ENCODE data around the gene CDC16.
"Not testable (repeated sequence)": the region's sequence is repeated elsewhere in the genome, so short reads cannot be mapped to it uniquely, and the experiment has no call there.

The CDC16 gene

DNA sequence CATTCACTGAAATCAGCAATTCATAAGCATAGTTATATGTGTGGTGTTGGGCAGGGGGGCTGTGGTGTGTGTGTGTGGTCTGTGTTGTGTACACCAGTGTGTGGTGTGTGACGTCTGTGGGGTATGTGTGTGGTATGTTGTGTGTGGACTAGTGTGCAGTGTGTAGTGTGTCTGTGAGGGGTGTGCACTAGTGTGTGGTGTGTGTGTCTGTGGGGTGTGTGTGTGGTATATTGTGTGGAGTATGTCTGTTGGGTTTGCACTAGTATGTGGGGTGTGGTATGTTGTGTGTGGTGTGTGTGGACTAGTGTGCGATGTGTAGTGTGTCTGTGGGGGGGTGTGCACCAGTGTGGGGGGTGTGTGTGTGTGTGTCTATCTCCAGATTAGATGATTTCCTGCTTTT, 7.2 kb upstream of the CDC16 start:
- H3K4me3 ChIP-seq (ENCODE audit: low read depth, low read length) = no peak overlapping the region

DNA sequence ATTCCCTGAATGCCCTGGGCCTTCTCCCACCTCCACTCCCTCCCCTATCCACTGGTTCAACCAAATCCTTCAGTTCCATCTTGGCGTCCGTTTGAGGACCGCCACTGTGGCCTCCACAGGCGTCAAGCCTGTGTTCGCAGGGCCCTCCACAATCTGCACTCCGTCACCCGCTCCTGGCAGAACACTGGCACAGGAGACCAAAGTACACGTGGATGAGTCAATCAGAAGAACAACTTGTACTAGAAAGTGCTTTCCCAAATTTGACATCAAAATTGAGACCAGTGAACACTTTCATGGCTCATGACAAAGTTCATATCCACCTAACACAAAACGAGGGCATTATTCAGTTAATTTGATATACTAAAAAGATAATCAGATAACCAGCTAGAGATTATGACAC, 6.5 kb upstream of the CDC16 start:
- no peak overlapping the region for H3K4me3 ChIP-seq (ENCODE audit: low read depth, low read length)

DNA sequence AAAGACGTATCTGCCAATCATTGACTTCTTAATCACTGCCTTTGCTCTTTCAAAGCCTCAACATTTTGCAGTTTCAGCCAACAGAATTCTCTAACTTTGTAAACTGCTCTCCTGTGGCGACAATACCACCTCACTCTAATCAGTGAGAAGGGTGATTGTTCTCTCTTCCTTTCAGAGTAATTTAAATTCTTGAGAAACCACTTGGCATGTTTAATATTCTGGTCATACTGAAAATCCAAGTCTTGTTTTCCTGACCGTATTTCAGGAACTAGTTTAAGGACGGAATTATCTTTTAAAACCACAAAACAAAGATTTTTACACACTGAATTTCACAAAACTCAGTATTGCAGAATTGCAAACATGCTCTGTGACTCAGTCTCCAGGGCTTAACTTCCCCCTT, 5.2 kb upstream of the CDC16 start:
- no peak overlapping the region for H3K4me3 ChIP-seq (ENCODE audit: low read depth, low read length)

DNA sequence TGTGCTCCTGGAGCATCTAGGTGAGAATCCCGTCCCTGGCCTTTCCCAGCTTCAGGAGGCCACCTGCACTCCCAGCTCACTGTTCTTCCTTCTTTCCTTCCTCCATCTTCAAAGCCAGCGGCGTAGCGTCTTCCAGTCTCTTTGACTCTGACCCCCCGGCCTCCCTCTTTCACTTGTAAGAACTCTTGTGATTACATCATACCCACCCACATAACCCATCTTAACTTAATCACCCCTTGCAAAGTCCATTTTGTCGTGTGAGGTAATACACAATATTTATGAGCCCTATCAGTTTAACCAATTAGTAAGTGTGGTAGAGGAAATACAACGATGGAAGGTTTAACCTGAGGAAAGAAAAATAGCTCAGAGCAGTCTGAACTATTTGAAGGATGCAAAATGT, 4.6 kb upstream of the CDC16 start:
- H3K4me3 ChIP-seq (ENCODE audit: low read depth, low read length) = no peak overlapping the region

DNA sequence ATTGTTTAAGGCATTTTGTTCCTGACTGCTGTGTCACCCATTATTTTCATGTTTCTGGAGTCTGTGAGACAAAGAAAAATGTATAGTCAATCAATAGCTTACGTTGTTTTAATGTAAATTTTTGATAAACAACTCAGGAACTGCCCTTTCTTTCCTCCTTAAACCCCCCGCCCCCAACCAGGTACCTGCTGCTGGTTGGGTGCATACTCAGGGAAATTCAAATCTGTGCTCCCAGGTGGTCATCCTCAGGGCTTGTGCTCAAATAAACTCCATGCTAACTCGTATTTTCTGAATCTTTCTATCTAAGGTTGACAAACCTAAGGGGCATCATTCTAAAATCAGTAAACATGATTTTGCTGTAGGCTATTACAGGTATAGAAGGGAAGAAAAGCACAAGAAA, 4.1 kb upstream of the CDC16 start:
- H3K4me3 ChIP-seq (ENCODE audit: low read depth, low read length) = no peak overlapping the region

DNA sequence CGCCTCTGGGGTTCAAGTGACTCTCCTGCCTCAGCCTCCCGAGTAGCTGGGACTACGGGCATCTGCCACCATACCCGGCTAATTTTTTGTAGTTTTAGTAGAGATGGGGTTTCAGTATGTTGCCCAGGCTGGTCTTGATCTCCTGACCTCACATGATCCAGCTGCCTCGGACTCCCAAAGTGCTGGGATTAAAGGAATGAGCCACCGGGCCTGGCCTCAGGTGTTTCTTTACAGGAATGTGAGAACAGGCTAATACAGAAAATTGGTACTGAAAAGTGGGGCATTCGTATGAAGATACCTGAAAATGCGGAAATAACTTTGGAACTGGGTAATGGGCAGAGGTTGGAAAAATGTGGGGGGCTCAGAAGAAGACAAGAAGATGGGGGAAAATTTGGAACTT, 2.8 kb upstream of the CDC16 start:
- no peak overlapping the region for H3K4me3 ChIP-seq (ENCODE audit: low read depth, low read length)

DNA sequence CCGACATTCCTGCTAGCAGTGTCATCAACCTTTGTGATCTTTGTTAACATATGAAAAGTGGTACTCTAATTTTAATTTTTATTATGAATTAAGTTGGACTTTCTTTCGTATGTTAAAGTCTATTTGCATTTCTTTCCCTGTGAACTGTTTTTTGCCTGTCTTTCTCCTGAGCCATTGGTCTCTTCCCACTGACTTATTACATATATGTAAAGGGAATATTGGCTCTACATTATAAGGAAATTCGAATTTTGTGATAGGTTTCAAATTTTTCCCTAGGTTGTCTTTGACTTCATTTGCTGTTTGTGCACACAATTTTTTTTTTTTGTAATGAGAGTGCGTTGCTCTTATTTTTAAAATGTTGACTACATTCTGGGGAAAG, 442 bp upstream of the CDC16 start:
- H3K4me3 ChIP-seq (ENCODE audit: low read depth, low read length) = no peak overlapping the region

DNA sequence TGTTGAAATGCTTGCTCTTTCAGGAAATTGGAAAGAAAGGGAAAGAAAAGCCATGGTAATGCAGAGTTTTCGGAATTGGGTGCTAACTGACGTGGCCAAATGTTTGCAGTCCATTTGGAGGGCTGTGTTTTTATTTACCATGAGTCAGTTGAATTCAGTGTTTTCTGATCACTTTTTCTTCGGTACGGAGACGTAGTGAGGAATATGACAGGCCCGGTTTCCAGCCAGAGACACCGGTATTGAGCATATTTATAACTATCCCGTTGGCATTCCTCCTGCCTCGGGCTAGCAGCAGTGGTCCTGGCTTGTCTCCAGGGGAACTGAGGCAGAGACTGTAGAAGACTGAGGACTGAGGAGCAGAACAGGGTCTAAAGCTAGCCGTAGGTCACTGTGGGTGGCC, 1.0 kb downstream of the CDC16 start:
- peak overlapping the region; percentile 79 for H3K4me3 ChIP-seq (ENCODE audit: low read depth, low read length)

DNA sequence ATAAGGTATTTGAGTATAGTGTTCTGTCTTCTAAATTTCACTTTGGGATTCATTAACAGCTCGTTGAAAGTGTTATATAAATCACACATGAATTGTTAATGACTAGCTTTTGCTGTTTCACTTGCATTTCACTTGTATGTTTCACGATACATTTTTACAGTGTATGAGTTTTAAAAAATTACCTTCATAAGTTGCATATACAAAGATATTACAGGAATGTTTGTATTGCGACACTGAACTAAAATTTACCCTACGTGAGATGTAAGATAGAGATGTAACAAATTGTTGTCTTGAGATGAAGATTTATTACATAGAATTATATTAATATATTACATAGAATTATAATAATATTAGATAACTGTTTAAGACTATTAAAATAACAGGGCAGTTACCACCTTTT, 1.5 kb downstream of the CDC16 start:
- H3K4me3 ChIP-seq (ENCODE audit: low read depth, low read length) = peak overlapping the region; percentile 79

DNA sequence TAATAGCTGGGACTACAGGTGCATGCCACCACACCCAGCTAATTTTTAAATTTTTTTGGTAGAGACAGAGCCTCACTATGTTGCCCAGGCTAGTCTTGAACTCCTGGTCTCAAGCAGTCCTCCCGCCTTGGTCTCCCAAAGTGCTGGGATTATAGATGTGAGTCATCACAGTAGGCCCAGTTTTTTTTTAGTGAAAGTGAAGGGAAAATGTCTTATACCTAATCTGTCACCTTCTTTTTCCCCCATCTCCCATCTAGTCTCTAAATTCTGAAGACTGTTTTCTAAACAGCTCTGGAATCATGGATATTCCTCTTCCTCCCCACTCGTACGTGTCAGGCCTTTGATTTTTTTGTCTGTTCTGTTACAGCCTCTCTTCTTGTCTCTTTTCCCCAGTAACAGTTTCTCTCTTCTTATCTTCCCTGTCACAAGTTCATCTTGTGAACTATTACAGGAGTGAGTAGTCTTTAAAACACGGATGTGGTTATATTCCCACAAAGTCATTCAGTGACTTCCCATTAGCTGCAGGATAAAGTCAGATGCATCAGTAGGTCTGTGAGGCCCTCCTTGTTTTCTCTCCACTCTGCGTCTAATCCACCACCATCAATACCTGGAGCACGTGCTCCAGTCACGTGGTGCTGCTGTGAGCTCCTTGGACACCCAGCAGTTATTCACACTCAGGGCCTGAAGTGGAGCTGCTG, 2.9 kb downstream of the CDC16 start:
- H3K4me3 ChIP-seq (ENCODE audit: low read depth, low read length) = no peak overlapping the region

DNA sequence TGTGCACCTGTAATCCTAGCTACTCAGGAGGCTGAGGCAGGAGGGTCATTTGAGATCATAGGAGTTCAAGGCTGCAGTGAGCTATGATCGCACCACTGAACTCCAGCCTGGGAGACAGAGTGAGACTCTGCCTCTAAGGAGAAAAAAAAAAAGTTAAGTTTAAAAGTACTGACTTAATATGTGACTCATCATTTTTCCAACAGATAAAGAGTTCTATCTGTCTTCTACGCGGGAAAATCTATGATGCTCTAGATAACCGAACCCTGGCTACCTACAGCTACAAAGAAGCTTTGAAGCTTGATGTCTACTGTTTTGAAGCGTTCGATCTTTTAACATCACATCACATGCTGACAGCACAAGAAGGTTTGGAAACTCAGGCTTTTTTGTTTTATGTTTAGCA, 7.2 kb downstream of the CDC16 start:
- no peak overlapping the region for H3K4me3 ChIP-seq (ENCODE audit: low read depth, low read length)

DNA sequence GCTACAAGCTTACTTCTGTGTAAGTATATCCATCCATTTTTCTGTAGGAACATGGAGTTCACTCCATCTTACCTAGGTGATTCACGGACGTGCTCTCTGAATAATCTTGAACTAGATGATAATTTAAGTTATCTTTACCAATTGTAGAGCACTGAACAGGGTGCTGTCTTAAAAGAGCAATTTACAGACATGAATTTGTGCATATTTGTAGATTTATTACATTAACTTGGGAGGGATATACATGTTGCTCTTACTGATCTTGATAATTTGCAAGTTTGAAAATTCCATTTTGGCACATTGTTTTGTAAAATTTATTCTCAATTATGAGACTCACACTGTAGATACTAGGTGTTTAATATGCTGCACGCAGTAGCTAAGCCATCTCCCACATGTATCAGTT, 9.3 kb downstream of the CDC16 start:
- H3K4me3 ChIP-seq (ENCODE audit: low read depth, low read length) = no peak overlapping the region

DNA sequence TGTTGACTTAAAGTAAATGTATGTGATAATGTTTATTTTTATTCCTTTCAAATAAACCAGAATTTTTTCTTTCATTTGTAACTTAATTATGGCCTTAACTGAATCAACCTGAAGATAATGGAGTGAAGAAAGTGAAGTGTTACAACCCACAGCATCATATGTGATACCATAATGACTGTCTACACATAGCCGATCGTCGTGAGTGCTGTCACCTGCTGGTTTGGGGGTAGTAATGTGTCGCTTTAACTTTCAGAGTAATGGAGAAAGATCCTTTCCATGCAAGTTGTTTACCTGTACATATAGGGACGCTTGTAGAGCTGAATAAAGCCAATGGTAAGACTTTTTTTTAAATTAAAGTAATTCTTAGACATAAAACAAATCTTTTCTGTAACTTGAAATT, 9.9 kb downstream of the CDC16 start:
- H3K4me3 ChIP-seq (ENCODE audit: low read depth, low read length) = no peak overlapping the region

DNA sequence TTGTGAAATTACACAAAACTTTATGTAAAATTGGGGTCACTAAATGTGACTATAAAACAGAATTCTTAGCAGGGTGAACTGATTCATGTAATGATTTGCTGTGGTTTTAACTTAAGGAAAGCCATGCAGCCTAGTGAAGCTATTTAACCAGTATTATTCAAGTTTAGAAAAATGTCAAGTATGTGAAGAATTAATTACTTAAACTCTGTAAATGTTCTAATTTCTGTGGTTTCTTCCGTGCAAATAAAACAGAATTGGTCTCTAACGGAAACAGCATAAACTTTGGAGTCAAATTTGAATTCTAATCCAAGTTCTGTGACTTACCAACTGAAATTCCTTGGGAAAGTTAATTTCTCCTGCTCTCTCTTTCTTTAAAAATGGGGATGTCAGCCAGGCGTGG, 13.3 kb downstream of the CDC16 start:
- H3K4me3 ChIP-seq (ENCODE audit: low read depth, low read length) = no peak overlapping the region

DNA sequence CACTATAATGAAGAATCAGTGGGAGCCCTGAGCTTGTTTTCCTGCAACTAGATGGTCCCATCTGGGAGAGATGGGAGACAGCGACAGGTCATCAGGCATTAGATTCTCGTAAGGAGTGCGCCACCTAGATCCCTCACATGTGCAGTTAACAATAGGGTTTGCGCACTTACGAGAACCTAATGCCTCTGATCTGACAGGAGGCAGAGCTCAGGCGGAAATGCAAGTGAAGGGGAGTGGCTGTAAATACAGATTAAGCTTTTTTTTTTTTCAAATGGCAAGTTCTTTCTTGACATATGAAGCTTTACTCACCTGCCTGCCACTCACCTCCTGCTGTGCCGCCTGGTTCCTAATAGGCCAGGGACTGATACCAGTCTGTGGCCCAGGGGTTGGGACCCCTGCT, 14.4 kb downstream of the CDC16 start:
- H3K4me3 ChIP-seq (ENCODE audit: low read depth, low read length) = no peak overlapping the region

DNA sequence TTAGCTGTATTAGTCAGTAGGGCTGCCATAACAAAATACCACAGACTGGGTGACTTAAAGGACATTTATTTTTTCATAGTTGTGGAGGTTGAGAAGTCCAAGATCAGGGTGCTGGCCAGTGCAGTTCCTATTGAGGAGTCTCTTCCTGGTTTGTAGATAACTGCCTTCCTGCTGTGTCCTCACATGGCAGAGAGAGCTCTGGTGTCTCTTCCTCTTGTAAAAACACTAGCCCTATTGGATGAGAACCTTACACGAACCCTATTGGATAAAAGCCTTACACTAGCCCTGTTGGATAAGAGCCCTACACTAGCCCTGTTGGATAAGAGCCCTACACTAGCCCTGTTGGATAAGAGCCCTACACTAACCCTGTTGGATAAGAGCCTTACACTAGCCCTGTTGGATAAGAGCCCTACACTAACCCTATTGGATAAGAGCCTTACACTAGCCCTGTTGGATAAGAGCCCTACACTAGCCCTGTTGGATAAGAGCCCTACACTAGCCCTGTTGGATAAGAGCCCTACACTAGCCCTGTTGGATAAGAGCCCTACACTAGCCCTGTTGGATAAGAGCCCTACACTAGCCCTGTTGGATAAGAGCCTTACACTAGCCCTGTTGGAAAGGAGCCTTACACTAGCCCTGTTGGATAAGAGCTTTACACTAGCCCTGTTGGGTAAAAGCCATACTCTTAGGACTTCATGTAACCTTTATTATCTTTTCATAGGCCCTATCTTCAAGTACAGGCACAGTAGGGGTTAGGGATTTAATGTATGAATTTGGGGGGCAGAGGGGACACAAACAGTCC, 17.1 kb downstream of the CDC16 start:
- not testable (repeated sequence) for H3K4me3 ChIP-seq (ENCODE audit: low read depth, low read length)

DNA sequence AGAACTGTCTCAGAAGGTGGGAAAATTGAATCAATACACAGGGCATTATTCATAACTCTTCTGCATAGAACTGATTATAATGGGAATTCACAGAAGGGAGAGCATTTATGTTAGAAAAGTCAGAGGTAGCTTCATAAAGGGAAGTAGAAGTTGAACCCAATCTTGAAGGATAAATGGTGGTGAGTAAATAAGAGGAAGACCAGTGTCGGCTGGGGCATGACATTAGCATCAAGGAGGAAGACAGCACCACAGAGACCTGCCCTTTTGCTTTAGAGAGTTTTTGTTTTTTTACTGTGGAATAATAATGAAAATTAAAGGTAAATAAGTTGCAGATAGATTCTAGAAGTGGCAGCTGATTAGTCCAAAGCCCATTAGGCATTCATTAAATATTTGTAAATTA, 21.9 kb downstream of the CDC16 start:
- no peak overlapping the region for H3K4me3 ChIP-seq (ENCODE audit: low read depth, low read length)

DNA sequence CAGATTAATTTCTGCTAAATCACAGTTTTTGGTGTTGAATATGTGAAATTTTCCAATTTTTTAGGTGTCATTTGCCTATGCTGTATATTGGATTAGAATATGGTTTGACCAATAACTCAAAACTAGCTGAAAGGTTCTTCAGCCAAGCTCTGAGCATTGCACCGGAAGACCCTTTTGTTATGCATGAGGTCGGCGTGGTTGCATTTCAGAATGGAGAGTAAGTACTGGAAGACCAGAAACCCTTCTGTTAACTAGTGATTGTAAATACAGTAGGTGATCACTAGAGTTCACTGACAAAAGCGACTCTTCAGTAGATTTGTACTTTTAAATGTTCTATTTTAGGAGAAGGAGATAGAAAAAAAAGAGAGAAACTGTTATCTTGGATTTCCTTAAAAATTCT, 22.3 kb downstream of the CDC16 start:
- H3K4me3 ChIP-seq (ENCODE audit: low read depth, low read length) = no peak overlapping the region

DNA sequence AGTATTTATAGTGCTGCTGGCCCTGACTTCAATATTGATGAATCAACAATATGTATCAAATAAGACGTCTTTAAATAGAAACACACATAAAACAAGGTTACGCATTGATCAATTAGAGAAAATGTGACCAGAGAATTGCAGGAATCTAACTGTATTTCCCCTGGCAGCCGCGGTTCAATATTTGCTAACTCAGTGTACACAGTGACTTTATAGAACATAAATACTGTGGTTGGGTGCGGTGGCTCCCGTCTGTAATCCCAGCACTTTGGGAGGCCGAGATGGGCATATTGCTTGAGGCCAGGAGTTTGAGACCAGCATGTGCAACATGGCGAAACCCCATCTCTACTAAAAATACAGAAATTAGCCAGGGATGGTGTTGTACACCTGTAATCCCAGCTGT, 23.9 kb downstream of the CDC16 start:
- no peak overlapping the region for H3K4me3 ChIP-seq (ENCODE audit: low read depth, low read length)

DNA sequence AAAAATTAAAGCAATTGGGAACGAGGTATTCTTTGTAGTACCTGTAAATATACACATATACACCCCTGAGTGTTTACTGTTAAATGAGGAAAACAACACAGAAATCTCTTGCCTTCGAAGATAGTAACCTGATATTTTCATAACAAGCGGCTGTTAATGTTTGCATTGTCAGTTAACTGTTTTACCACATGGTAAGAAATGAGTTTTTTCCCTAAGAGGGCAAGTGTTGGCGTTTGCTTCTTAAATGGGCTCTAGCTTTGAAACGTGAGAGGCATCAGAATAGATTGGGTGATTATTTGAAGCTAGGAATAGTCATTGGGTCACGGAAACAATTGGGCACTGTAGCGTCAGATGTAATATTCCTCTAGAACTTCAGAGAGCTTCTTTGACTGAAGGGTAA, 24.7 kb downstream of the CDC16 start:
- no peak overlapping the region for H3K4me3 ChIP-seq (ENCODE audit: low read depth, low read length)

DNA sequence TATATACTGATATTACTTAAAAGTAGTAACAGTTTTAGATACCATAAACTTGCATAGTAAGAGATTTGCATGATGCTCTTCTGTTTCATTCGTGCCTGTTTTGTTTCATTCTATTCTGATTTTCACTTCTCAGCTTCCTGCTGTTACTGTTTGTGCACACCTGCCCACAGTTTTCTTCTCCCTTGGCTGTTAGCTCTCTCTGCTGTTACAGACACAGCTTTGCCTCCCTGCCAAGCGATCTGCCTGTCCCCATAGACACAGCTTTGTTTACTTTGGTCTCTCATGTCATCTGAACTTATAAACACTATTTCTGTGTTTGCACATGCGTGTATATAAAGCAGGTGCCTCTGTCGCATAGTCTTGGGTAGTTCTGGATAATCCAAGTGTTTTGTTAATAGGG, 25.3 kb downstream of the CDC16 start:
- no peak overlapping the region for H3K4me3 ChIP-seq (ENCODE audit: low read depth, low read length)

DNA sequence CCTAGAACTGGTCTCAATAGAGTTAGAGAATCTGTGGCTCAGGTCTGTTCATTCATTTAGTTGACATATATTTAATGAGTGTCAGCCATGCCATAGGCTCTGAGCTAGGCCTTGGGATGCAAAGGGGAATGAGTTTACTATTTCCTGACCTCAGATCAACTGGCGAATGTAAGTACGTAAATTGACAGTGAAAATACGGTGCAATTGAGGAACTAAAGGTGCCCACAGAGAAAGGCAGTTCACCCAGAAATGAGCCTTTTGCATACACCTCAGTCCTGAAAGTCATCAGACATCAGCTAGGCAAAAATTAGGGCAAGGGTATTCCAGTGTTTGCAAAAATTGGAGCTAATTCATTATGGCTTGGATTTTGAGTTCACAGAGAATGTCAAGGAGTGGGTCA, 26.1 kb downstream of the CDC16 start:
- no peak overlapping the region for H3K4me3 ChIP-seq (ENCODE audit: low read depth, low read length)
